Endodermal cell (in vitro differentiated cells): Measurements from ENCODE around the gene PTGR1. TPM values are rescaled to one million over a fixed set of nuclear protein-coding genes. Genes with fewer than 3 reads are reported as not detected.

Experiments
- DNase-seq: peaks from one replicate; pipeline ENCODE4 v3.0.0-alpha.2; 2017
- H3K27ac ChIP-seq: 2 replicates; pipeline ENCODE4 v1.5.1; 2013; ENCODE audit warnings: mild to moderate bottlenecking, low read depth, low read length, moderate library complexity
- H3K27me3 ChIP-seq: 2 replicates; pipeline ENCODE4 v1.6.1; 2013; ENCODE audit warnings: mild to moderate bottlenecking, low read length, moderate library complexity; ENCODE audit not compliant: insufficient read depth, control insufficient read depth, poor library complexity, severe bottlenecking
- H3K36me3 ChIP-seq: 2 replicates; pipeline ENCODE4 v1.7.0; 2013; ENCODE audit warnings: mild to moderate bottlenecking, low read length, moderate library complexity; ENCODE audit not compliant: control insufficient read depth, insufficient read depth
- H3K4me1 ChIP-seq: one replicate; pipeline ENCODE4 v1.7.0; 2013; ENCODE audit warnings: low read length; ENCODE audit not compliant: control insufficient read depth, insufficient read depth
- H3K4me3 ChIP-seq: 2 replicates; pipeline ENCODE4 v1.5.1; 2013; ENCODE audit warnings: mild to moderate bottlenecking, low read length, moderate library complexity
- H3K9ac ChIP-seq: 2 replicates; pipeline ENCODE4 v1.6.1; 2013; ENCODE audit warnings: mild to moderate bottlenecking, low read length, moderate library complexity; ENCODE audit not compliant: poor library complexity, severe bottlenecking; ENCODE audit errors: extremely low read depth
- H3K9me3 ChIP-seq: 2 replicates; pipeline ENCODE4 v1.6.1; 2013; ENCODE audit warnings: mild to moderate bottlenecking, low read length, moderate library complexity; ENCODE audit not compliant: control insufficient read depth
- H3K27ac Mint-ChIP-seq: 2 replicates; pipeline ENCODE4 v1.8.0; 2020; ENCODE audit warnings: mixed read lengths
- H3K27me3 Mint-ChIP-seq: 2 replicates; pipeline ENCODE4 v1.8.0; 2021; ENCODE audit warnings: mild to moderate bottlenecking, mixed read lengths; ENCODE audit not compliant: insufficient read depth
- H3K36me3 Mint-ChIP-seq: 2 replicates; pipeline ENCODE4 v1.8.0; 2020; ENCODE audit warnings: low read depth, mixed read lengths
- H3K4me1 Mint-ChIP-seq: 2 replicates; pipeline ENCODE4 v1.8.0; 2020; ENCODE audit warnings: mixed read lengths
- H3K4me3 Mint-ChIP-seq: 2 replicates; pipeline ENCODE4 v1.8.0; 2020; ENCODE audit warnings: mild to moderate bottlenecking, moderate library complexity, mixed read lengths
- H3K9me3 Mint-ChIP-seq: 2 replicates; pipeline ENCODE4 v1.8.0; 2020; ENCODE audit warnings: mild to moderate bottlenecking, mixed read lengths
- WGBS, 2 experiments: methylation state at CpG; one replicate each; pipeline versions ENCODE4 v1.1.5 to v1.1.7; 2013; ENCODE audit warnings: missing lambda C conversion rate in 2 of 2, mixed read lengths in 1 of 2; ENCODE audit not compliant: insufficient coverage in 1 of 2, insufficient read length in 1 of 2; 5-methylcytosine and 5-hydroxymethylcytosine counted together
- long read RNA-seq, 4 experiments: library from polyadenylated mRNA in 2 of 4; library from RNA in 1 of 4; library from capped mRNA in 1 of 4; stranded (forward) in 3 of 4; unstranded in 1 of 4; transcript quantifications; one replicate each; pipeline ENCODE4 v2.0.0, GENCODE V29; 2020 to 2021; ENCODE audit warnings: inconsistent platforms in 1 of 4
- polyA plus RNA-seq, 2 experiments: library from polyadenylated mRNA; stranded (reverse); fragments of 50-300 nt; gene quantifications; one replicate each; pipeline ENCODE4 v1.2.3, GENCODE V29; 2013
- total RNA-seq, 2 donors: library from RNA; stranded (reverse); fragmentation: NEBNext Ultra II Directional in 1 of 2; extraction: Animal tissue kit (Norgen Biotek cat#: 25700) in 1 of 2; gene quantifications; 2 replicates in 1 of 2; 3 replicates in 1 of 2; pipeline ENCODE4 v1.2.1, GENCODE V29; 2021
- TF ChIP-seq, protein P1 (sequence below): fragments of 200-600 bp; sonication (generic); conservative IDR thresholded peaks from 2 replicates; pipeline ENCODE4 v1.5.0; 2021; ENCODE audit warnings: antibody characterized with exemption, mild to moderate bottlenecking

Gene PTGR1
- 100 to 1,000 TPM; 204 to 442 TPM for total RNA-seq
- polyA plus RNA-seq (2013, experiment 1 of 2), result 95.5 TPM
- polyA plus RNA-seq (2013, experiment 2 of 2), result 87.1 TPM
- long read RNA-seq, experiment 1, transcript PTGR1-207 (11 exons, 1,941 nt), result minor isoform, 19 of 275 reads
- long read RNA-seq, experiment 1, transcript PTGR1-201 (10 exons, 1,223 nt), result minor isoform, 22 of 275 reads
- long read RNA-seq, experiment 1, transcript PTGR1-205 (10 exons, 1,407 nt), result major isoform, 98 of 275 reads
- long read RNA-seq, experiment 1, partial matches to known transcripts, result 91 of 275 reads
- long read RNA-seq, experiment 1, other reads (novel, unspliced or antisense), result 42 of 275 reads
- long read RNA-seq, experiment 2, transcript PTGR1-205 (10 exons, 1,407 nt), result major isoform, 366 of 636 reads
- long read RNA-seq, experiment 2, transcript PTGR1-207 (11 exons, 1,941 nt), result minor isoform, 98 of 636 reads
- long read RNA-seq, experiment 2, transcript PTGR1-201 (10 exons, 1,223 nt), result minor isoform, 67 of 636 reads
- long read RNA-seq, experiment 2, partial matches to known transcripts, result 41 of 636 reads
- long read RNA-seq, experiment 2, other reads (novel, unspliced or antisense), result 59 of 636 reads
- long read RNA-seq, experiment 3, transcript PTGR1-205 (10 exons, 1,407 nt), result major isoform, 360 of 676 reads
- long read RNA-seq, experiment 3, transcript PTGR1-201 (10 exons, 1,223 nt), result minor isoform, 131 of 676 reads
- long read RNA-seq, experiment 3, transcript PTGR1-207 (11 exons, 1,941 nt), result minor isoform, 72 of 676 reads
- long read RNA-seq, experiment 3, transcript PTGR1-203 (4 exons, 1,061 nt), result minor isoform, 11 of 676 reads
- long read RNA-seq, experiment 3, partial matches to known transcripts, result 13 of 676 reads
- long read RNA-seq, experiment 3, other reads (novel, unspliced or antisense), result 83 of 676 reads
- long read RNA-seq, experiment 4, transcript PTGR1-201 (10 exons, 1,223 nt), result minor isoform, 293 of 2,177 reads
- long read RNA-seq, experiment 4, transcript PTGR1-207 (11 exons, 1,941 nt), result minor isoform, 212 of 2,177 reads
- long read RNA-seq, experiment 4, transcript PTGR1-205 (10 exons, 1,407 nt), result major isoform, 1,382 of 2,177 reads
- long read RNA-seq, experiment 4, transcript PTGR1-203 (4 exons, 1,061 nt), result minor isoform, 15 of 2,177 reads
- long read RNA-seq, experiment 4, partial matches to known transcripts, result 75 of 2,177 reads
- long read RNA-seq, experiment 4, other reads (novel, unspliced or antisense), result 198 of 2,177 reads

DNA sequence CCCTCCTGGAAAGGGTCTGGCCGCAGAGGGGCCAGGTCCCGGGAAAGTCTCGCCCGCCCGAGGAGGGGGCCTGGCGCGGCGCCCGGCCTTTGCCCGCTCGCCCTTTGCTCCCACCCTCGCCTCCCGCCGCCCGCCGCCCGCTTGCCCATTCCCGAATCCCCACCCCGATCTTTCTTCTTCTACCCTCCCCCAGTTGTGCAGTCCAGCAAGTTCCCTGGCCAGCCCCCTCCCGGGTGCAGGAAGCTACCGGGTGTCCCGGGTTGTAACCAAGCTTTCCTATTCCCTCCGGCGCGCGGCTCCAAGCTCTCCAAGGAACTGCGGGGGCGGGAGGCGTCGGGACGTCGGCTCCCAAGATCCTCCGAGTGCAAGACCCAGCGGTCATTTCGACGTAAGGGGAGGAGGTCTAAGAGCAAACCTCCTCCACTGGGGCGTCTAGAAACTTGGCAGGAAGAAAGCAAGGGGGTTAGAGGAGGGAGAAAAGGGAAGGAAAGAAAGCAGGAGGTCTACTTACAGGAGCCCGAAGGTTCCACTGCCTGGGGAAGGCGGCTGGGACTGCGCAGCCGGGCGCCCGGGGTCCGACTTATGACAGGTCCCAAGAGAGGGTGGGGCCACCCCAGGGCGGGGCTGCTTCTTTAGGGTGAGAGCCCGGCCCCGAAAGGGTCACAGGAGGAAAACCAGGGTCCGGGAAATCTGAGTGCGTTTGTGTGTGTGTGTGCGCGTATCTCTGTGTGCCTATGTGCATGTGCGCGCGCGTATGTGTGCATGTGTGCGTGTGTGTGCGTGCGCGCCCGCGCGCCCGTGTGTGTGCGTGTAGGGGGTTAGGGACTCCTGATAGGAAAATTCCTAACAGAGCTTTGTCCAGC lies at the start of gene PTGR1:
Gene PTGR1 (minus strand): TSS at position 556 of the 863 bp plus-strand sequence. CDS start 2,225 bp downstream, outside the sequence.
- peaks cover 26% of the 10 kb centered on the region for H3K36me3 Mint-ChIP-seq
- H3K4me1 Mint-ChIP-seq, result peaks cover 34% of the 10 kb centered on the region
- Histone ChIP-seq H3K4me1 (peaks cover 4% of the 10 kb centered on the region), H3K9me3 (peaks cover 9% of the 10 kb centered on the region), H3K27ac (no peak within 1 kb of the TSS), H3K4me3 (peak within 1 kb of the TSS; percentile 86), H3K9ac (peak within 1 kb of the TSS; percentile 85), H3K27me3 (no peaks in the 10 kb centered on the region), H3K36me3 (peaks cover 21% of the 10 kb centered on the region)
- 27 to 44% methylated on average over 43 to 64 of the region's 64 CpGs for WGBS, 2 experiments
- H3K4me3 Mint-ChIP-seq, result peak within 1 kb of the TSS; percentile 94
- TF ChIP-seq, protein P1, sequence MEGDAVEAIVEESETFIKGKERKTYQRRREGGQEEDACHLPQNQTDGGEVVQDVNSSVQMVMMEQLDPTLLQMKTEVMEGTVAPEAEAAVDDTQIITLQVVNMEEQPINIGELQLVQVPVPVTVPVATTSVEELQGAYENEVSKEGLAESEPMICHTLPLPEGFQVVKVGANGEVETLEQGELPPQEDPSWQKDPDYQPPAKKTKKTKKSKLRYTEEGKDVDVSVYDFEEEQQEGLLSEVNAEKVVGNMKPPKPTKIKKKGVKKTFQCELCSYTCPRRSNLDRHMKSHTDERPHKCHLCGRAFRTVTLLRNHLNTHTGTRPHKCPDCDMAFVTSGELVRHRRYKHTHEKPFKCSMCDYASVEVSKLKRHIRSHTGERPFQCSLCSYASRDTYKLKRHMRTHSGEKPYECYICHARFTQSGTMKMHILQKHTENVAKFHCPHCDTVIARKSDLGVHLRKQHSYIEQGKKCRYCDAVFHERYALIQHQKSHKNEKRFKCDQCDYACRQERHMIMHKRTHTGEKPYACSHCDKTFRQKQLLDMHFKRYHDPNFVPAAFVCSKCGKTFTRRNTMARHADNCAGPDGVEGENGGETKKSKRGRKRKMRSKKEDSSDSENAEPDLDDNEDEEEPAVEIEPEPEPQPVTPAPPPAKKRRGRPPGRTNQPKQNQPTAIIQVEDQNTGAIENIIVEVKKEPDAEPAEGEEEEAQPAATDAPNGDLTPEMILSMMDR, result no peak
- H3K27me3 Mint-ChIP-seq, result no peaks in the 10 kb centered on the region
- H3K9me3 Mint-ChIP-seq, result peaks cover 15% of the 10 kb centered on the region
- H3K27ac Mint-ChIP-seq, result peak within 1 kb of the TSS; percentile 97
- DNase-seq, result peak; percentile 92

DNA sequence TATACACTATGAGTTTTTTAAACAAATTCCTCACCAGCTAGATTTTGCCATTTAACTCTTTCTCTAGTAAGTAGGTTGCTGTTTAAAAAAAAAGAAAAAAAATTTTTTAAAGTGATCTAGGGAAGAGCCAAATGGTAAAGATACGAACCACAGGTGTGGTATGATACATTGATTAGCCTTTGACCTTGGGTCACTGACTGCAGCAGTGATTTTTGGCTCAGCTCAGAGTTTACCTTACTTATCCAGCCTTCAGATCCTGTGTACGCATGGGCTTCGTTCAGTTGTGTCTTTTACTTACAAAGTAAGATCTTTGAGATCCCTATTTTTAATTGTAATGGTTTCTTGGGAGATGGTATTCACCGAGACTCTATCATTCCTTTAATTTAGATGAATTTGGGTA lies 49.6 kb upstream of the PTGR1 start:
- peaks cover 49% of the 10 kb centered on the region for H3K36me3 Mint-ChIP-seq
- 97 to 100% methylated on average over 1 to 4 of the region's 4 CpGs for WGBS, 2 experiments
- H3K4me3 Mint-ChIP-seq, result no peak overlapping the region
- TF ChIP-seq, protein P1, result no peak
- Histone ChIP-seq H3K27me3 (no peaks in the 10 kb centered on the region), H3K4me3 (no peak overlapping the region), H3K27ac (no peak overlapping the region), H3K4me1 (no peaks in the 10 kb centered on the region), H3K36me3 (peaks cover 71% of the 10 kb centered on the region), H3K9ac (no peak overlapping the region), H3K9me3 (no peaks in the 10 kb centered on the region)
- DNase-seq, result no peak
- H3K9me3 Mint-ChIP-seq, result no peaks in the 10 kb centered on the region
- no peak overlapping the region for H3K27ac Mint-ChIP-seq
- H3K4me1 Mint-ChIP-seq, result peaks cover 6% of the 10 kb centered on the region
- H3K27me3 Mint-ChIP-seq, result no peaks in the 10 kb centered on the region
